Osteocyte (in vitro differentiated cells): ENCODE results near the gene C1QTNF4. TPM values are rescaled to one million over a fixed set of nuclear protein-coding genes. Genes with fewer than 3 reads are reported as not detected.

Source experiments
- DNase-seq: peaks from one replicate; pipeline ENCODE4 v3.0.0; 2021; ENCODE audit warnings: mixed read lengths; ENCODE audit not compliant: unreplicated experiment; ENCODE audit errors: extremely low spot score
- H3K27ac Mint-ChIP-seq: one replicate; pipeline ENCODE4 v1.8.0; 2021; ENCODE audit warnings: mild to moderate bottlenecking, mixed read lengths; ENCODE audit not compliant: unreplicated experiment
- H3K27me3 Mint-ChIP-seq: one replicate; pipeline ENCODE4 v1.8.0; 2021; ENCODE audit warnings: mixed read lengths; ENCODE audit not compliant: unreplicated experiment
- H3K36me3 Mint-ChIP-seq: one replicate; pipeline ENCODE4 v1.8.0; 2021; ENCODE audit warnings: mixed read lengths; ENCODE audit not compliant: unreplicated experiment
- H3K4me1 Mint-ChIP-seq: one replicate; pipeline ENCODE4 v1.8.0; 2021; ENCODE audit warnings: mixed read lengths; ENCODE audit not compliant: unreplicated experiment
- H3K4me3 Mint-ChIP-seq: one replicate; pipeline ENCODE4 v1.8.0; 2021; ENCODE audit warnings: mild to moderate bottlenecking, moderate library complexity, mixed read lengths; ENCODE audit not compliant: unreplicated experiment
- H3K9me3 Mint-ChIP-seq: one replicate; pipeline ENCODE4 v1.8.0; 2021; ENCODE audit warnings: mixed read lengths; ENCODE audit not compliant: unreplicated experiment
- CTCF ChIP-seq: fragments of 200-600 bp; sonication (generic); IDR thresholded peaks from 2 replicates; pipeline ENCODE4 v1.5.0; 2021; ENCODE audit warnings: antibody characterized with exemption, mild to moderate bottlenecking, moderate library complexity
- total RNA-seq: library from RNA; stranded (reverse); gene quantifications from 2 replicates; pipeline ENCODE4 v1.2.1, GENCODE V29; 2021

Gene C1QTNF4
- total RNA-seq, 1 donor from 2014 or later, result 0.51 TPM

- TF ChIP-seq CTCF, result no peak
- H3K4me1 Mint-ChIP-seq, result peaks cover 9% of the 10 kb centered on the region
- H3K9me3 Mint-ChIP-seq, result no peaks in the 10 kb centered on the region
- no peak overlapping the region for H3K27ac Mint-ChIP-seq
- H3K4me3 Mint-ChIP-seq, result no peak overlapping the region
- no peaks in the 10 kb centered on the region for H3K36me3 Mint-ChIP-seq
- no peak for DNase-seq
- peaks cover 19% of the 10 kb centered on the region for H3K27me3 Mint-ChIP-seq
These were observed 4.0 kb downstream of the C1QTNF4 start for GRCh38 chr11:47589977-47590861.

DNA sequence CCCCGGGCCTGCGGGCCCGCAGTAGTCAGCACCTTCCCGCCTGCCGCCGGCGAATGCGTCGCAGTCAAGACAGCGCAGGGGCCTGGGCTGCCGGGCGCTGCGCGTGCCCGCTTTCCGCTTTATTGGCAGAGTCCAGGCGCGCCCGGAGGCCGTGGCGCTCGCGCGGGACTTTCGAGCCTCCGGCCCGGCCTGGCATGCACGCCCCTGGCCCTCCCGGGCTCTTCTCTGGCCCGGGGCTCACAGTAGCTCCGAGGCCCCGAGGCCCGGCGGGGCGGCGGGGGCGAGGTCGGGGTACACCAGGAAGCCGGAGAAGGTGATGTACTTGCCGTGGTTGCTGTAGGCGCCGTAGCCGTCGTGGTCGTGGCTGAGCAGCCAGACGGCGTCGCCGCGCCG lies 4.6 kb downstream of the C1QTNF4 start:
- no peak for DNase-seq
- Mint-ChIP-seq H3K4me1 (peaks cover 7% of the 10 kb centered on the region), H3K9me3 (no peaks in the 10 kb centered on the region), H3K4me3 (no peak overlapping the region), H3K27me3 (peaks cover 14% of the 10 kb centered on the region), H3K36me3 (no peaks in the 10 kb centered on the region), H3K27ac (no peak overlapping the region)
- TF ChIP-seq CTCF, result no peak

GRCh38 chr11:47589118-47589517 lies 5.1 kb downstream of the C1QTNF4 start:
- peaks cover 10% of the 10 kb centered on the region for H3K27me3 Mint-ChIP-seq
- H3K9me3 Mint-ChIP-seq, result no peaks in the 10 kb centered on the region
- H3K27ac Mint-ChIP-seq, result no peak overlapping the region
- peaks cover 4% of the 10 kb centered on the region for H3K36me3 Mint-ChIP-seq
- no peak for TF ChIP-seq CTCF
- H3K4me1 Mint-ChIP-seq, result peaks cover 4% of the 10 kb centered on the region
- no peak for DNase-seq
- no peak overlapping the region for H3K4me3 Mint-ChIP-seq

- no peaks in the 10 kb centered on the region for H3K9me3 Mint-ChIP-seq
- H3K4me1 Mint-ChIP-seq, result no peaks in the 10 kb centered on the region
- H3K4me3 Mint-ChIP-seq, result no peak overlapping the region
- DNase-seq, result no peak
- no peak for TF ChIP-seq CTCF
- peaks cover 13% of the 10 kb centered on the region for H3K36me3 Mint-ChIP-seq
- H3K27ac Mint-ChIP-seq, result no peak overlapping the region
- no peaks in the 10 kb centered on the region for H3K27me3 Mint-ChIP-seq
These were observed 6.4 kb downstream of the C1QTNF4 start for GRCh38 chr11:47587723-47588326.

- no peaks in the 10 kb centered on the region for H3K4me1 Mint-ChIP-seq
- H3K27ac Mint-ChIP-seq, result no peak overlapping the region
- no peaks in the 10 kb centered on the region for H3K27me3 Mint-ChIP-seq
- H3K9me3 Mint-ChIP-seq, result no peaks in the 10 kb centered on the region
- H3K4me3 Mint-ChIP-seq, result no peak overlapping the region
- no peak for DNase-seq
- TF ChIP-seq CTCF, result no peak
- peaks cover 18% of the 10 kb centered on the region for H3K36me3 Mint-ChIP-seq
These were observed 7.0 kb downstream of the C1QTNF4 start for GRCh38 chr11:47587039-47587716.
